IMR-90 (cell line): ENCODE results near the gene HSH2D.

Experiments used
- BHLHE40 ChIP-seq: fragments of 150-350 bp; IDR thresholded peaks from 2 replicates; pipeline ENCODE4 v1.6.1; 2016; ENCODE audit warnings: mild to moderate bottlenecking, low read depth, low read length
- CEBPB ChIP-seq: IDR thresholded peaks from 2 replicates; pipeline ENCODE4 v1.6.1; 2012; ENCODE audit warnings: low read depth, low read length, improper control_type of control experiment
- CTCF ChIP-seq: conservative IDR thresholded peaks from 2 replicates; pipeline ENCODE4 v1.5.1; 2012; ENCODE audit warnings: mild to moderate bottlenecking, low read depth, low read length, improper control_type of control experiment
- MAFK ChIP-seq: IDR thresholded peaks from 2 replicates; pipeline ENCODE4 v1.6.1; 2012; ENCODE audit warnings: low read depth, low read length, improper control_type of control experiment
- MAZ ChIP-seq: IDR thresholded peaks from 2 replicates; pipeline ENCODE4 v1.6.1; 2012; ENCODE audit warnings: low read depth, mild to moderate bottlenecking, low read length, improper control_type of control experiment, moderate library complexity, borderline replicate concordance
- POLR2A ChIP-seq: IDR thresholded peaks from 2 replicates; pipeline ENCODE4 v1.6.1; 2012; ENCODE audit warnings: mild to moderate bottlenecking, low read depth, low read length
- RAD21 ChIP-seq: IDR thresholded peaks from 2 replicates; pipeline ENCODE4 v1.6.1; 2012; ENCODE audit warnings: low read length, improper control_type of control experiment
- RCOR1 ChIP-seq: IDR thresholded peaks from 2 replicates; pipeline ENCODE4 v1.6.1; 2012; ENCODE audit warnings: mild to moderate bottlenecking, low read length, improper control_type of control experiment; ENCODE audit not compliant: insufficient replicate concordance
- RFX5 ChIP-seq: IDR thresholded peaks from 2 replicates; pipeline ENCODE4 v1.8.0; 2012; ENCODE audit warnings: low read depth, mild to moderate bottlenecking, low read length, moderate library complexity
- SMC3 ChIP-seq: fragments of 150-350 bp; IDR thresholded peaks from 2 replicates; pipeline ENCODE4 v1.6.1; 2016; ENCODE audit warnings: low read depth, mild to moderate bottlenecking, antibody characterized with exemption, low read length, moderate library complexity
- USF2 ChIP-seq: fragments of 150-350 bp; IDR thresholded peaks from 2 replicates; pipeline ENCODE4 v1.6.1; 2017; ENCODE audit warnings: mild to moderate bottlenecking, antibody characterized with exemption, low read length, low read depth

DNA sequence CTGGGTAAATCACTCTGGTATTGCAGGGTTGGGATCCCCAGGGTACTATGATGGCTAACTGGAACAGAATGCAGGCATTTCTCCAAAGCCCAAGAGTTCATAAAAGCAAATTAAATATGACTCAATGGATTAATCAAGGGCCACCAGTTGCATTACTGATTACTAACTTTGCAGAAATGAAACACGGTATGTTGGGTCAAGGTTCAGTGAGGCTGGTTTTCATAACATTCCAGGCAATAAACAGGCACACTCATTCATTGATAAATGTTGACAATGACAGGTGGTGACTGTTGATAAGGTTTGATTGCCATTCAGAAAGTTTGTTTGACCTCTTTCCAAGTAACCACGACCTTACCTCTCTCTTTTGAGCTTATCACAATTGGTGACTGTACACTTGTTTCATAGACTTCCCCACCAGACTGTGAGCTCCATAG is 53.7 kb downstream of the HSH2D start:
- no peak for TF ChIP-seq CTCF
- no peak for TF ChIP-seq POLR2A
- peak; percentile 23; the same call in 1 of the 2 replicates for TF ChIP-seq MAFK
- peak; percentile 65 for TF ChIP-seq BHLHE40
- TF ChIP-seq SMC3, result no peak
- TF ChIP-seq USF2, result no peak
- TF ChIP-seq MAZ, result no peak
- no peak for TF ChIP-seq RFX5
- TF ChIP-seq RCOR1, result peak; percentile 72
- peak; percentile 70; the same call in 1 of the 2 replicates for TF ChIP-seq CEBPB
- TF ChIP-seq RAD21, result no peak
